SK-N-SH treated with all-trans-retinoic acid at 6 μM for 48 hours (cell line): Measurements from ENCODE around the gene CFAP20DC.

Experiments
- ATAC-seq: fragments of 200-7000 bp; cut with Tn5 transposase; 3 replicates; pipeline ENCODE4 v1.9.1; 2020; ENCODE audit warnings: mild to moderate bottlenecking, moderate library complexity
- ARNTL ChIP-seq: fragments of 450-650 bp; formaldehyde crosslinking; IDR thresholded peaks from 2 replicates; pipeline ENCODE4 v1.5.0; 2020; ENCODE audit warnings: low read depth, mild to moderate bottlenecking, moderate library complexity, borderline replicate concordance
- BACH2 ChIP-seq: fragments of 250-450 bp; sonication (Bioruptor Pico); IDR thresholded peaks from 2 replicates; pipeline ENCODE4 v1.9.0; 2021; ENCODE audit warnings: mild to moderate bottlenecking, borderline replicate concordance
- CREB5 ChIP-seq: fragments of 250-450 bp; sonication (Bioruptor Pico); IDR thresholded peaks from 2 replicates; pipeline ENCODE4 v1.5.1; 2020; ENCODE audit warnings: low read depth, mild to moderate bottlenecking, moderate library complexity
- CSDC2 ChIP-seq: fragments of 250-450 bp; sonication (Bioruptor Pico); IDR thresholded peaks from 2 replicates; pipeline ENCODE4 v1.5.0; 2020; ENCODE audit warnings: mild to moderate bottlenecking, moderate library complexity
- ESRRG ChIP-seq: fragments of 250-450 bp; sonication (Bioruptor Pico); IDR thresholded peaks from 2 replicates; pipeline ENCODE4 v1.6.1; 2021; ENCODE audit warnings: mild to moderate bottlenecking
- GLIS3 ChIP-seq: fragments of 250-450 bp; sonication (Bioruptor Pico); IDR thresholded peaks from 2 replicates; pipeline ENCODE4 v1.5.0; 2020; ENCODE audit warnings: mild to moderate bottlenecking, moderate library complexity
- ISL1 ChIP-seq: fragments of 250-450 bp; sonication (Bioruptor Pico); IDR thresholded peaks from 2 replicates; pipeline ENCODE4 v2.1.2; 2022; ENCODE audit warnings: mild to moderate bottlenecking, moderate library complexity
- OSR1 ChIP-seq: fragments of 250-450 bp; sonication (Bioruptor Pico); IDR thresholded peaks from 2 replicates; pipeline ENCODE4 v1.8.0; 2022; ENCODE audit warnings: moderate library complexity, mild to moderate bottlenecking, inconsistent platforms
- PPARA ChIP-seq: fragments of 250-450 bp; sonication (Bioruptor Pico); IDR thresholded peaks from 2 replicates; pipeline ENCODE4 v1.5.0; 2020; ENCODE audit warnings: mild to moderate bottlenecking, borderline replicate concordance
- RARB ChIP-seq: fragments of 250-450 bp; sonication (Bioruptor Pico); IDR thresholded peaks from 2 replicates; pipeline ENCODE4 v1.8.0; 2021; ENCODE audit warnings: mild to moderate bottlenecking, moderate library complexity
- SNAI2 ChIP-seq: fragments of 250-450 bp; sonication (Bioruptor Pico); IDR thresholded peaks from 2 replicates; pipeline ENCODE4 v1.5.0; 2020; ENCODE audit warnings: mild to moderate bottlenecking, moderate library complexity
- TCF4 ChIP-seq: fragments of 250-450 bp; sonication (Bioruptor Pico); IDR thresholded peaks from 2 replicates; pipeline ENCODE4 v1.8.0; 2021; ENCODE audit warnings: mild to moderate bottlenecking, moderate library complexity, borderline replicate concordance
- TOX ChIP-seq: fragments of 250-450 bp; sonication (Bioruptor Pico); IDR thresholded peaks from 2 replicates; pipeline ENCODE4 v1.8.0; 2021; ENCODE audit warnings: mild to moderate bottlenecking, moderate library complexity, borderline replicate concordance
- ZFP3 ChIP-seq: fragments of 250-450 bp; sonication (Bioruptor Pico); IDR thresholded peaks from 2 replicates; pipeline ENCODE4 v1.5.0; 2020; ENCODE audit warnings: mild to moderate bottlenecking, moderate library complexity
- ZFP30 ChIP-seq: fragments of 450-650 bp; formaldehyde crosslinking; IDR thresholded peaks from 2 replicates; pipeline ENCODE4 v1.5.0; 2022; ENCODE audit warnings: mild to moderate bottlenecking, moderate library complexity
- ZNF565 ChIP-seq: fragments of 450-650 bp; formaldehyde crosslinking; conservative IDR thresholded peaks from 2 replicates; pipeline ENCODE4 v1.5.0; 2020; ENCODE audit warnings: low read depth, mild to moderate bottlenecking, moderate library complexity
- ZNF70 ChIP-seq: fragments of 450-650 bp; formaldehyde crosslinking; IDR thresholded peaks from 2 replicates; pipeline ENCODE4 v1.5.0; 2020; ENCODE audit warnings: mild to moderate bottlenecking, moderate library complexity
- ZNF8 ChIP-seq: fragments of 450-650 bp; formaldehyde crosslinking; IDR thresholded peaks from 2 replicates; pipeline ENCODE4 v1.5.0; 2020; ENCODE audit warnings: mild to moderate bottlenecking, moderate library complexity
- TF ChIP-seq, protein P1 (sequence below): fragments of 250-450 bp; sonication (Bioruptor Pico); IDR thresholded peaks from 2 replicates; pipeline ENCODE4 v1.5.0; 2020; ENCODE audit warnings: mild to moderate bottlenecking, moderate library complexity
- TF ChIP-seq, protein P2 (sequence below): fragments of 250-450 bp; sonication (Bioruptor Pico); IDR thresholded peaks from 2 replicates; pipeline ENCODE4 v1.5.1; 2021; ENCODE audit warnings: mild to moderate bottlenecking, moderate library complexity
- TF ChIP-seq, protein P3 (sequence below): fragments of 250-450 bp; sonication (Bioruptor Pico); IDR thresholded peaks from 2 replicates; pipeline ENCODE4 v1.8.0; 2020; ENCODE audit warnings: mild to moderate bottlenecking, moderate library complexity, borderline replicate concordance

Gene CFAP20DC

GRCh38 chr3:58772462-58772861 is 277.4 kb downstream of the CFAP20DC start:
- no peak for ATAC-seq

GRCh38 chr3:58769065-58769464 is 280.8 kb downstream of the CFAP20DC start:
- no peak for ATAC-seq
- TF ChIP-seq TOX (no peak), ISL1 (CRISPR knock-in tag) (no peak), SNAI2 (CRISPR knock-in tag) (no peak), CREB5 (CRISPR knock-in tag) (no peak), CSDC2 (CRISPR knock-in tag) (no peak), BACH2 (CRISPR knock-in tag) (no peak), OSR1 (CRISPR knock-in tag) (no peak), ZNF8 (CRISPR knock-in tag) (no peak), PPARA (no peak), ZNF565 (no peak), ZFP30 (CRISPR knock-in tag) (no peak), RARB (CRISPR knock-in tag) (no peak)
- TF ChIP-seq, protein P1, sequence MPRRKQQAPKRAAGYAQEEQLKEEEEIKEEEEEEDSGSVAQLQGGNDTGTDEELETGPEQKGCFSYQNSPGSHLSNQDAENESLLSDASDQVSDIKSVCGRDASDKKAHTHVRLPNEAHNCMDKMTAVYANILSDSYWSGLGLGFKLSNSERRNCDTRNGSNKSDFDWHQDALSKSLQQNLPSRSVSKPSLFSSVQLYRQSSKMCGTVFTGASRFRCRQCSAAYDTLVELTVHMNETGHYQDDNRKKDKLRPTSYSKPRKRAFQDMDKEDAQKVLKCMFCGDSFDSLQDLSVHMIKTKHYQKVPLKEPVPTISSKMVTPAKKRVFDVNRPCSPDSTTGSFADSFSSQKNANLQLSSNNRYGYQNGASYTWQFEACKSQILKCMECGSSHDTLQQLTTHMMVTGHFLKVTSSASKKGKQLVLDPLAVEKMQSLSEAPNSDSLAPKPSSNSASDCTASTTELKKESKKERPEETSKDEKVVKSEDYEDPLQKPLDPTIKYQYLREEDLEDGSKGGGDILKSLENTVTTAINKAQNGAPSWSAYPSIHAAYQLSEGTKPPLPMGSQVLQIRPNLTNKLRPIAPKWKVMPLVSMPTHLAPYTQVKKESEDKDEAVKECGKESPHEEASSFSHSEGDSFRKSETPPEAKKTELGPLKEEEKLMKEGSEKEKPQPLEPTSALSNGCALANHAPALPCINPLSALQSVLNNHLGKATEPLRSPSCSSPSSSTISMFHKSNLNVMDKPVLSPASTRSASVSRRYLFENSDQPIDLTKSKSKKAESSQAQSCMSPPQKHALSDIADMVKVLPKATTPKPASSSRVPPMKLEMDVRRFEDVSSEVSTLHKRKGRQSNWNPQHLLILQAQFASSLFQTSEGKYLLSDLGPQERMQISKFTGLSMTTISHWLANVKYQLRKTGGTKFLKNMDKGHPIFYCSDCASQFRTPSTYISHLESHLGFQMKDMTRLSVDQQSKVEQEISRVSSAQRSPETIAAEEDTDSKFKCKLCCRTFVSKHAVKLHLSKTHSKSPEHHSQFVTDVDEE = no peak
- TF ChIP-seq, protein P2, sequence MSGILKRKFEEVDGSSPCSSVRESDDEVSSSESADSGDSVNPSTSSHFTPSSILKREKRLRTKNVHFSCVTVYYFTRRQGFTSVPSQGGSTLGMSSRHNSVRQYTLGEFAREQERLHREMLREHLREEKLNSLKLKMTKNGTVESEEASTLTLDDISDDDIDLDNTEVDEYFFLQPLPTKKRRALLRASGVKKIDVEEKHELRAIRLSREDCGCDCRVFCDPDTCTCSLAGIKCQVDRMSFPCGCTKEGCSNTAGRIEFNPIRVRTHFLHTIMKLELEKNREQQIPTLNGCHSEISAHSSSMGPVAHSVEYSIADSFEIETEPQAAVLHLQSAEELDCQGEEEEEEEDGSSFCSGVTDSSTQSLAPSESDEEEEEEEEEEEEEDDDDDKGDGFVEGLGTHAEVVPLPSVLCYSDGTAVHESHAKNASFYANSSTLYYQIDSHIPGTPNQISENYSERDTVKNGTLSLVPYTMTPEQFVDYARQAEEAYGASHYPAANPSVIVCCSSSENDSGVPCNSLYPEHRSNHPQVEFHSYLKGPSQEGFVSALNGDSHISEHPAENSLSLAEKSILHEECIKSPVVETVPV (CRISPR knock-in tag) = no peak

More at GRCh38 chr3:58772462-58772861, 277.4 kb downstream of the CFAP20DC start:
- TF ChIP-seq TOX = no peak
- TF ChIP-seq, protein P2 (CRISPR knock-in tag) = no peak
- TF ChIP-seq, protein P1 = no peak
- no peak for TF ChIP-seq GLIS3 (CRISPR knock-in tag)
- no peak for TF ChIP-seq ZNF70 (CRISPR knock-in tag)
- TF ChIP-seq ESRRG = no peak
- TF ChIP-seq, protein P3, sequence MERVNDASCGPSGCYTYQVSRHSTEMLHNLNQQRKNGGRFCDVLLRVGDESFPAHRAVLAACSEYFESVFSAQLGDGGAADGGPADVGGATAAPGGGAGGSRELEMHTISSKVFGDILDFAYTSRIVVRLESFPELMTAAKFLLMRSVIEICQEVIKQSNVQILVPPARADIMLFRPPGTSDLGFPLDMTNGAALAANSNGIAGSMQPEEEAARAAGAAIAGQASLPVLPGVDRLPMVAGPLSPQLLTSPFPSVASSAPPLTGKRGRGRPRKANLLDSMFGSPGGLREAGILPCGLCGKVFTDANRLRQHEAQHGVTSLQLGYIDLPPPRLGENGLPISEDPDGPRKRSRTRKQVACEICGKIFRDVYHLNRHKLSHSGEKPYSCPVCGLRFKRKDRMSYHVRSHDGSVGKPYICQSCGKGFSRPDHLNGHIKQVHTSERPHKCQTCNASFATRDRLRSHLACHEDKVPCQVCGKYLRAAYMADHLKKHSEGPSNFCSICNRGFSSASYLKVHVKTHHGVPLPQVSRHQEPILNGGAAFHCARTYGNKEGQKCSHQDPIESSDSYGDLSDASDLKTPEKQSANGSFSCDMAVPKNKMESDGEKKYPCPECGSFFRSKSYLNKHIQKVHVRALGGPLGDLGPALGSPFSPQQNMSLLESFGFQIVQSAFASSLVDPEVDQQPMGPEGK (CRISPR knock-in tag) = no peak
- TF ChIP-seq ZNF8 (CRISPR knock-in tag) = no peak
- no peak for TF ChIP-seq TCF4 (CRISPR knock-in tag)
- TF ChIP-seq OSR1 (CRISPR knock-in tag) = no peak
- no peak for TF ChIP-seq RARB (CRISPR knock-in tag)
- TF ChIP-seq ZNF565 = no peak
- TF ChIP-seq SNAI2 (CRISPR knock-in tag) = no peak
- no peak for TF ChIP-seq ZFP3 (CRISPR knock-in tag)
- TF ChIP-seq CREB5 (CRISPR knock-in tag) = no peak
- no peak for TF ChIP-seq ARNTL
- no peak for TF ChIP-seq BACH2 (CRISPR knock-in tag)
